CD4-positive, alpha-beta T cell treated with Interleukin-6 at 100 ng/mL for 8 hours (primary cell): ENCODE measurements around the gene MTHFD2L.

ENCODE experiments used
- DNase-seq: peaks from one replicate; pipeline ENCODE4 v3.0.0-alpha.2; 2020; ENCODE audit warnings: mixed read lengths, low spot score

Gene MTHFD2L

GRCh38 chr4:74252933-74253332, 95.0 kb downstream of the MTHFD2L start:
- no peak for DNase-seq

DNA sequence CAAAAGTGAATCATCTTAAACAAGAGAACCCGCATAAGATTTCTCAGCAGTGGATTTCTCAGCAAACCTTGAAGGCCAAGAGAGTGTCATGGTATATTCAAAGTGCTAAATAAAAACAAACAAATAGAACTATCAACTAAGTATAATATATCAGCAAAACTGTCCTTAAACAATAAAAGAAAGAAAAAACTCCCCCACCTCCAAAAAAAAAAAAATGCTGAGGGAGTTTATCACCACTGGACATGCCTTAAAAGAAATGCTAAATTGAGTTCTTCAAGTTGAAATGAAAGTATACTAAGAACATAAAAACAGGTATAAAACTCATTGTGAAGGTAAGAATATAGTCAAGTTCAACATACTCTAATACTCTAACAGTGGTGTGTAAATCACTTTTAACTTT, 96.5 kb downstream of the MTHFD2L start:
- no peak for DNase-seq

DNA sequence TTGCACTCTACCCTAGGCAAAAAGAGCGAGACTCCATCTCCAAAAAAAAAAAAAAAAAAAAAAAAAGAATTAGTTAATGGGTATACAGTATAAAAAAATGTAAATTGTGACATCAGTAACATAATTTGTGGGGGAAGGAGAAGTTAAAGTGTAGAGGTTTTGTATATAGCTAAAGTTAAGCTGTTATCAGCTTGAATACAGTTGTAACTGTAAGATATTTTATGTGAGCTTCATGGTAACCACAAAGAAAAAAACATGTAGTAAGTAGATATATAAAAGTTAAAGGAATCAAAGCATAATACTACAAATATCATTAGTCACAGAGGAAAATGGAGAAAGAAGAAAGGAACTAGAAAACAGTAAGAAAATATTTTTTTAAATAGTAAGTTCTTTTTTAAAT, 97.2 kb downstream of the MTHFD2L start:
- DNase-seq, result no peak

- DNase-seq, result no peak
Measured at GRCh38 chr4:74258963-74259362, 101.0 kb downstream of the MTHFD2L start.

- DNase-seq, result no peak
Measured at GRCh38 chr4:74260036-74260435, 102.1 kb downstream of the MTHFD2L start.

DNA sequence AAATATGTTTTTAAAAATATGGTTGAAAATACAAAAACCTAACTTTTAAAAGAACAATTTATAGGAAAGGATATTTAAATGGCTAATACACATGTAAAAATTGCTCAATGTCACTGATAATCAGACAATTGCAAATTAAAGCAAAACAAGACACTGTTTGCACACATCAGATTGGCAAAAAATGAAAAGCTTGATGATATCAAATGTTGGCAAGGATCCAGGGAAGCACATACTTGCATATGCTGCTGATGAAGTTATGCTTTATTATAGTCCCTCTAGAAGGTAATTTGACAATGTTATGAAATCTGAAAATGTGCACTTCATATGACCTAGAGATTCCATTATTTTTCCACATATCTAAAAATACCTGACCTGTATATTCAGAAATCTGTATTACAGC, 104.6 kb downstream of the MTHFD2L start:
- no peak for DNase-seq

DNA sequence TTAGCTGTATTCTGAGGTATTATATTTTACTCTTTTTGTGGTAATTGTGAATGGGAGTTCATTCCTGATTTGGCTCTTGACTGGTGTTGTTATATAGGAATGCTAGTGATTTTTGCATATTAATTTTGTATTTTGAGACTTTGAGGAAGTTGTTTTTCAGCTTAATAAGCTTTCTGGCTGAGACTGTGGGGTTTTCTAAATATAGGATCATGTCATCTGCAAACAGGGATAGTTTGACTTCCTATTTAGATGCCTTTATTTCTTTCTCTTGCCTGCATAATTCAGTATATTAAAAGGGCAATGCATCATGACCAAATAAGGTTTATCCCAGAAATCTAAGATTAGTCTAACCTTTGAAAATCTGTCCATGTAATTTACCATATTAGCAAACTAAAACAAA, 105.6 kb downstream of the MTHFD2L start:
- DNase-seq, result no peak

DNA sequence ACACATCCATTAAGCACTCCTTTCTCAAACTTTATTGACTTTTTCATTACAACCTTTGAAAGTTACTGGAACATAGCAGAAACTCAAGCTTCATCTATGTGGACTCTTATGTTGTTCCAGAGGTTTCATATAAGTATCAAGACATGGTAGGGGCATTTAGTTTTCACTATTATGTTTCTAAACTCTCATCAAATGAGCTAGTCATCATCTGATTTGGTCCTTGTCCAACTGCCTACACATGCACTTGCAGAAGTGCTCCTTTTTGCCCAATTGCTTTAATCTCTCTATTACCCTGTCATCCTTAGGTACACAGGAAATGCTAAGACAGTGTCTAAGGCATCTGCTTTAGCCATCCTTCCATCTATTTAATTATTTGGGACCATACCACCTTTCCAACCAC, 108.2 kb downstream of the MTHFD2L start:
- DNase-seq, result no peak

DNA sequence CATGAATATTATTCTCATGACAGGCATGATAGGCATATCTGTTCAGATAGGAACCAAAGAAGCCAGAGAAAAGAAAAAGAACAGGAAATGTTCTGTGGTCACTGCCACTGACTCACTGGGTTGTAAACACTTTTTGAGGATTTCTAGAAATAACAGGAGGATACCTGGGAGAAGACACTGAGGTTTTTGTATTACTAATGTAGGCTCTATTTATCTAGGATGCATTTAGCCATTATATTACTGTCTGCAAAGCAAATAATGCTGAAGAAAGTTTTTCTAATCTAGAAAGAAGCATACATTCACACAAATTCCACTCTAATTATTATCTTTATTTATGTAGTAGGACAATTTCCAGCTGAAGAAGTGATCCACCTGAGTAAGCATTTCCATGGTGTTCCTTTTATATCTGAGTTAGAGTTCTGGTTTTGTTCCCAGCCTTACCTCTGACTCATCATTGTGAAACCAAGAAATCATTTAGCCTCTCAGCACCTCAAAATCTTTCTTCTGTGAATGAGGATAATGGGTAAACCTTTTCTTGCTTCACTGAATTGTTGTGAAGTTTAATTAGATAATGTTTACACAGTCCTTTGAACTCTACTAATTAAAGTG, 110.2 kb downstream of the MTHFD2L start:
- DNase-seq, result no peak

GRCh38 chr4:74268643-74269042, 110.7 kb downstream of the MTHFD2L start:
- no peak for DNase-seq

DNA sequence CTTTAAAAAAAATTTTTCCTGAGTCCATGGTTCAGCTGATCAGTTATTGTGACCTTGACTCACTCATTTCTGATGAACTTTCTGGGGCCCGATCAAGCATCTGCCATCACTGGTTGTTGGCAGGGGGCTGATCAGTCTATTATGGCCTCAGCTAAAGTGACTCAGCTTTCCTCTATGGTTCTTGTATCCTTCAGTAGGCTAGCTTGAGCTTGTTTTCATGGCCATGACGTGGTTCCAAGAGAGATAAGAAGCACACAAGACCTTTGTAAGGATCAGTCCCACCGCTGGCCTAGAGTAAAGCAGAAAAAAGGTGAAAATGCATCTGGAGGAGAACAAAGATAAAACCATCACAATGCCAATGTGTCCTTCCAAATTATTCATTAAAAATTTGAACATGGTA, 120.6 kb downstream of the MTHFD2L start:
- DNase-seq, result no peak

DNA sequence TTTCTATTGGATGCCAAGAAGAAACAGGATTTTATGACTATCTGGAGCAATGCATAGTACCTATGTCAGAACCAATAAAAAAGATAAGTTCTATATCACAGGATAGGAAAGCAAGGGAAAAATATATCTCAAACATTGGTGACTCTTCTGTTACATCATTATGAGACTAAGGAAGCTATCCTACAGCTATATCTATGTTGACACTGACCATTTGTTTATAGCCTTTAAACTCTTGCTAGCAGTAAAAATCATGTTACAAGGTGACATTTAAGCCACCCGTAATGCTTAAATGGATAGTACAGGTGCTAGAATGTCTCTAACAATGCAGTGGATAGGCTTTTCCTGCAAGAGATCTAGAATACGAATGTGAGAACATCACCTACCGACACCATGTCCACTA, 121.8 kb downstream of the MTHFD2L start:
- DNase-seq, result no peak

GRCh38 chr4:74282926-74283325, 125.0 kb downstream of the MTHFD2L start:
- DNase-seq, result no peak

GRCh38 chr4:74283614-74284013, 125.7 kb downstream of the MTHFD2L start:
- DNase-seq, result no peak

DNA sequence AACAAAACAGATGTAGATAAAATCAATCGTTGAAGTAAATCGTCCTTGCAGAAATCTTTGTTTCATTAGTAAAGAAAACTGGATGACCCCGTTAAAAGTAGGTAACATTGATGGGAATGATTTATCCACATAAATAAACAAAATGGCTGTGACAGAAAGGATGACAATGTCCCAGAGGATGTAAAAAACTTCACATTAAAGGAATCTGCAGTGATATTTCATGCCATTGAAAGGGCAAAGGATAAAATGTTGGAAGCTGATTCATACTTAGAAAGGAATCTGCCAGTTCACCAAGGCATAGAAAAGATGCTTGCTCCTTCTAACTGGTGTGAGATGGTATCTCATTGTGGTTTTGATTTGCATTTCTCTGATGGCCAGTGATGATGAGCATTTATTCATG, 126.1 kb downstream of the MTHFD2L start:
- no peak for DNase-seq

DNA sequence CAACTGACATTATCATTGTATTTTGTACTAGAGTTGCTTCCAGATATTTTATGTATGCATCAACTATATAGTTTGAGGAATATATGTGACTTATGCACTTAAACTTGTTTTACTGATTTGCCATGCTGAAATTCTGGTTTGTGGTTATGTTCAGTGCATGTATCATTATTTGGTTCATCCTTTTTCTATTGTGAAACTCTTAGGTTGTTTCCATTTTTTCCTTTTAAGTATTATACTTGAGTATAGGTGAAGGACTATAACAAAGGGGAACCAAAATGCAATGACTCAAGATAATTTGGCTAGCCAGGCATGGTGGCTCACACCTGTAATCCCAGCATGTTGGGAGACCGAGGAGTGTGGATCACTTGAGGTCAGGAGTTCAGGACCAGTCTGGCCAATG, 129.2 kb downstream of the MTHFD2L start:
- DNase-seq, result no peak

GRCh38 chr4:74287791-74288190, 129.9 kb downstream of the MTHFD2L start:
- no peak for DNase-seq

- DNase-seq, result no peak
Measured at GRCh38 chr4:74291471-74291870, 133.6 kb downstream of the MTHFD2L start.

- DNase-seq, result no peak
Measured at GRCh38 chr4:74292111-74292870, 134.4 kb downstream of the MTHFD2L start.

DNA sequence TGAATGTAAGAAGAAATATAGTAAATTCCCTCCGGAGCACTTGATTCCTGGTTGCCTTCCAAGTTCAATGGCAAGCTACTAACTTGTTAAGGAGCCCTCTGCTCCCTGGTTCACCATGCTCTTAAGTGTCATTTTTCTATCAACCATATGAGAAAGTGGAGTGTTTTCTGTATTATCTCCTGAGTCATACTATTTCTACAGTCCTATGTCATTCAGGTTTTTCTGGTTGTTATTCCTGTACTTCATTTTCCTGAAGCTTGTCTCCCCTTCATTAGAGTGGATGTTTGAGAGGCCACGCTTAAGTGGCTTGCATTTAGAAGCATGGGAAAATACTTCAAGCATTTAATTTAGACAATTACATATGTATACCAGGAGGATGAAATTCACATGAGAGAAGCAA, 135.6 kb downstream of the MTHFD2L start:
- DNase-seq, result no peak

- DNase-seq, result no peak
Measured at GRCh38 chr4:74294681-74295080, 136.8 kb downstream of the MTHFD2L start.

- DNase-seq, result no peak
Measured at GRCh38 chr4:74297539-74297938, 139.6 kb downstream of the MTHFD2L start.

DNA sequence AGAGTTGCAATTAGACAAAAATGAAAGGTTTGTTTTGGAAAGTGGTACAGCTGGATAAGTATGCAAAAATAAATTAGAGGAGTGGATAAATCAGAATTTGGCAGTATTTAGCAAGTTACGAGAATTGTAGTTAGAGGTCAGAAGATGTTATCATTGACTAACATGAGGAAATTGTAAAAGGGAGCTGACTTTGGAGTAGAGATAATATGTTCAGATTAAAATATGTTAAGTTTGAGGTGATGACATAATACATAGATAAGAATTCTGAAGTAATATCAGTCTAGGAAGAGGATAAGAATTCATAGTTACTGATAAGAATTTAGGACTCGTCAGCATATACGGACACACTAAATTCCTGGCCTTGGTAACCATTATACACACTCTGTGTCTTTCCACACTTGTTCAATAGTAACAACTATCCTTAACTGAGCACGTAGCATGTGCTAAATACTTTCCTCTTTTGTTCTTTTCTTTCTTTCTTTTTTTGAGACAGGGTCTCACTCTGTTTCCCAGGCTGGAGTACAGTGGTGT, 146.2 kb downstream of the MTHFD2L start:
- no peak for DNase-seq

GRCh38 chr4:74305000-74305399, 147.1 kb downstream of the MTHFD2L start:
- no peak for DNase-seq
